SK-MEL-5 (cell line): ENCODE data around the gene PANK4. TPM values are rescaled to one million over a fixed set of nuclear protein-coding genes. Genes with fewer than 3 reads are reported as not detected.

Experiments
- DNase-seq: peaks from one replicate; pipeline ENCODE4 v3.0.0-alpha.2; 2016; ENCODE audit warnings: low read depth, low spot score
- in situ Hi-C: cut with HindIII; loops from 2 replicates; pipeline ENCODE4 v1.10.0; 2016; ENCODE audit warnings: low sequenced_read_pairs, high pct_unique_total_duplicates, low pct_unique_long_range_greater_than_20kb
- total RNA-seq: library from RNA; depleted of rRNA; stranded (reverse); fragments of >200 nt; shearing (Covaris generic); gene quantifications from 2 replicates; pipeline ENCODE4 v1.2.3, GENCODE V29; 2014

Gene PANK4
- total RNA-seq, 1 experiment from 2014 or later = 16.2 TPM

GRCh38 chr1:2479186-2479585 is 47.2 kb downstream of the PANK4 start:
- in situ Hi-C loops = no loop called here
- DNase-seq = no peak

GRCh38 chr1:2477791-2478499 is 48.5 kb downstream of the PANK4 start:
- DNase-seq = no peak
- in situ Hi-C loops = no loop called here

DNA sequence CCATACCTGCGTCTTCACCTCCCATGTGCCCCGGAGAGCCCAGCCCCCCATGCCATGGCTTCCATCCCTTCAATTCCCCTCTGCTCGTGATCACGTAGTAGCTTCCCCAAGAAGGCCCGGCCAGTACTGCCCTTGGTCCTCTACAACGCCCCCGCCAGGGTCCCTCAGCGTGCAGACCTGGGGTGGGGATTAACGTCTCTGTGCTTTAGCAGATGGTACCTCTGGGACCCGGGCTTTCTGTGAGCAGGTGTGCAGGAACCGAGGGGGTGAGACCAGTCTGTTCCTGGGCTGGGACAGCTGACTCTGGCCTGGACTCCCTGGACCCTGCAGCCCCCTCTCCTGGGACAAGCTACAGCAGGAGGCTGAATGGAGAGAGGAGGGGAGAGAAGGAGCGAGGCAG is 49.1 kb downstream of the PANK4 start:
- no peak for DNase-seq
- in situ Hi-C loops = no loop called here

DNA sequence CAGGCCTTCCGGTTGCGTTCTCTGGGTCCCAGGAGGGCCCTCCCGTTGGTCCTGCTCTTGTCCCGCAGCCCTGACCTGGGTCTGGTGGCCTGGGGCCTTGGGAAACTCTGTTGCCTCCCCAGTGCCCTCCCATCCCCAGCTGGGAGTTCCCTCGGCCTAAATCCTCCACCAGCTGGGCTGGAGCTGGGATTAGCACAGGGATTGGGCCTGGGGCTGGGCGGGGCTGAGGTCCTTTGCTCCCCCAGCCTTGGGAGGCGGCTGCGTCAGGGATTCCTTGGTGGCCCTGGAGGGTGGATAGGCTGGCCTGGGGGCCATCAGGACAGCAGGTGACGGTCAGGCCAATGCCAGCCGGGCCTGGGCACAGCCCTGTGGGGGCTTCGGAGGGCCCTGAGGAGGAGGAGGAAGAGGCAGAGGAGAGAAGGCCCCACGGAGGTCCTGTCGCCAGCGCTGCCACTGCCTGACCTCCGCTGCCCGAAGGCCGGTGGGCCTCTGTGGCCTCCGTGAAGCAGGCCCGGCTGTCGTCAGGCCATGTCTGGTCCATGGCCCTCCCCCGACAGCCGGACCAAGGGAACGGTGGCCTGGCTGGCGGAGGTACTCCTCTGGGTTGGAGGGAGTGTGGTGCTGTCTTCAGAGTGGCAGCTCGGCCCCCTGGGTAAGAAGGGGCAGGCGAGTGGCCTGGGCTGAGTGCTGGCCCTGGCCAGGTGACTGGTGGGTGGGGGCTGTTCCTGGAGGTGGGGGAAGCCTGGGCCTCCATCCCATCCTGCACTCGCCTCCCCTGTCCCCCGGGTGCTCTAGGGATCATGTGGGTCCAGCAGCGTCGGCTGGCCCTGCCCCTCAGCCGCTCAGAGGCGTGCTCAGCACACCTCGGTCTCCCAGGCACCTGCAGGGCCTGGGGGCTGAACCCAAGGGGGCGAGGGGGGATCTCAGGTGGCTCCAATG is 50.1 kb downstream of the PANK4 start, which contains the start of gene PLCH2:
Gene PLCH2, plus strand, starts transcription at position 229 of the 939 bp plus-strand sequence. Its CDS starts 300 bp downstream, at position 529.
- no peak for DNase-seq
- in situ Hi-C loops = no loop called here

DNA sequence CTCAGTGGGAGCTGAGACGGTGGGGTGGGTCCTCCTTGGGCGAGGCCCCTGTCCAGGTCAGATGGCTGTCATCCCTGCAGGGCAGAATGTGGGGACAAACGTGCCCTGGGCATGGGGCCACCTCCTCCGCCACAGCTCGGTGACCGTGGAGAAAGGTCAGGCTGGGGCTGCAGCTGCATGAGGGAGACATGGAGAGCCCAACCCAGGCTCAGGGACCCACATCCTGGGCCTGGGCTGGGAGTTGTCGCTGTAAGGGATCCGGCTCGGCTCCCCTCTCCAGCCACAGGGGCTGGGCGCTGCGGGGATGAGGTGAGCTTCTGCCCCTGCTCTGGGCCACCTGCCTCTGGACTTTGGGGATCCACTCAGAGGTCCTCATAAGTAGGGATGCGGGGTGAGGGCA is 50.8 kb downstream of the PANK4 start:
- DNase-seq = no peak
- in situ Hi-C loops = no loop called here

- in situ Hi-C loops = no loop called here
- DNase-seq = no peak
Observed at GRCh38 chr1:2474933-2475371, 51.4 kb downstream of the PANK4 start.

- DNase-seq = no peak
- in situ Hi-C loops = no loop called here
Observed at GRCh38 chr1:2474104-2474844, 52.1 kb downstream of the PANK4 start.

GRCh38 chr1:2473198-2473597 is 53.2 kb downstream of the PANK4 start:
- in situ Hi-C loops = no loop called here
- no peak for DNase-seq

GRCh38 chr1:2472561-2473177 is 53.7 kb downstream of the PANK4 start:
- in situ Hi-C loops = no loop called here
- DNase-seq = no peak

DNA sequence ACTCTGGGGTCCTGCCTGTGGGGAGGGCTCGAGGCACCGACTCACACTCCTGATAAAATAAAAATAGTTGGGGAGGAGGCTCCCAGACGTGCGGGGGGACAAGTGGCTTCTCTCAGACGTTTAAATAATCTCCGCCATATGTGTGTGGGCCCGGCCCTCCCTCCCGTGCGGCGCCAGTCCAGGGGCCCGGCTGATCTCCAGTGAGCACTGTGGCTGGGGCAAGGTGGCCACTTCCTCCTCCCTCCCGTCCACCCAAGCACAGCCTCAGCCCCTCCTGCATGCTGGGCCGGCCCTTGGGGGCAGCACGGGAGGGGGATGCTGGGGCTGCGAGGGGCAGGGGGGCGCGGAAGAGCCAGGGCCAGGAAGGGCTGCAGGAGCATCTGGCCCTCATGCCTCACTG is 54.3 kb downstream of the PANK4 start:
- no peak for DNase-seq
- in situ Hi-C loops = no loop called here

DNA sequence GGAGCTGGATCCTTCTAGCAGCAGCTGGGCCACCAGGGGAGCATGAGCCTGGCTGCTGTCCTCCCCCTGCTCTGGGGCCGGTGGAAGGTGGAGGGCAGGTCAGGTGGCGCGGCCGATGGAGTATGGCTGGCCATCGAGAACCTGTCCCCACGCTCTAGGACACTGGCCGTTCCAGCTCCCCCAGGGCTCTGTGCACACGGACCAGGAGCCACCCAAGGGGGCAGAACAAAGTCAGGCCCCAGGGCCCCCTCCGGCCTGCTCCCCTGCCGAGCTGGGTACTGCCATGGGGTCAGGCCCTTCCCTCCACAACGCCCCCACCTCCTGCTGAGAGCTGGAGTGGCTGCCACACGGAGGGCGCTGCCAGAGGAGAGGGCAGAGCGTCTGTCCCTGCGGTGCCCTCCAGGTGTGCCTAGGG is 54.8 kb downstream of the PANK4 start:
- in situ Hi-C loops = no loop called here
- no peak for DNase-seq

GRCh38 chr1:2471159-2471471 is 55.3 kb downstream of the PANK4 start:
- in situ Hi-C loops = no loop called here

DNA sequence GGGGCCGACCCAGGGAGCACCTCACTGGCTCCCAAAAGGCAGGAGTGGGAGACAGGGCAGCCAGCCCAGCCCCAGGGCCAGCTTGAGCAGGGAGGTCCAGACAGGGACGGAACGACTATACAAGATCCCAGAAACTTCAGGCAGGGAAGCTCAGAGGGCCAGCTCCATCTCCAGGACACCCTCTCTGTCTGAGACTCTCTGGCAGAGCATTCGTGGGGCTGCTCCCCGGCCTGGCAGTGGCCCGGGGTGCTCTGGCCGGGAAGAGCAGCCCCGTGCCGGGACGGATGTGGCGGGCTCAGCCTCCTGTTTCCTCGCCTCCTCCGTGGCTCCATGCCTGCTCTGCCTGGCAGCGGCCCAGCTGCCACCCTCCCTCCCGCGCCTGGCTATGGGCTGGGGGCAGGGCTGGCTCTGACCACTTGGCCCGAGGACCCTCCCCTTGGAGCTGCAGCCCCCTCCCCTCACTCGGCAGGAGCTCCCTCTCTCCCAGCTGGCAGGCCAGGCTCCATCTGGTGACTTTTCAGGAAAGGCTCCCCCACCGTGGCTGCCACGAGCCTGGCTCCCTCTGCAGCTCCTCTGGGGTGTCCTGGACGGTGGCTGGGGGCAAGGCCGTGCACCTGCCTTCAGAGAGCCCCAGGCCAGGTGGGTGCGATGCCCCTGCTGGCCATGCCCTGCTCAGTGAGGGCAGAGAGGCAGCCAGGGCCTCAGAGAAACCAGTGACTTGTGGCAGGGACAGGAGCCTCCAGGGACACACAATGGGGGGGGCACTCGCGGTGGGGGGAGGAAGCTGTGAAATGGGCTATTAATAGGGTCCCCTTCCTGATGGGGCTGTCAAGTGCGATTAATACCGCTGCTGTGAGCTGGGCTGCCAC is 55.9 kb downstream of the PANK4 start:
- DNase-seq = no peak
- in situ Hi-C loops = no loop called here

More at GRCh38 chr1:2471159-2471471, 55.3 kb downstream of the PANK4 start:
- no peak for DNase-seq

DNA sequence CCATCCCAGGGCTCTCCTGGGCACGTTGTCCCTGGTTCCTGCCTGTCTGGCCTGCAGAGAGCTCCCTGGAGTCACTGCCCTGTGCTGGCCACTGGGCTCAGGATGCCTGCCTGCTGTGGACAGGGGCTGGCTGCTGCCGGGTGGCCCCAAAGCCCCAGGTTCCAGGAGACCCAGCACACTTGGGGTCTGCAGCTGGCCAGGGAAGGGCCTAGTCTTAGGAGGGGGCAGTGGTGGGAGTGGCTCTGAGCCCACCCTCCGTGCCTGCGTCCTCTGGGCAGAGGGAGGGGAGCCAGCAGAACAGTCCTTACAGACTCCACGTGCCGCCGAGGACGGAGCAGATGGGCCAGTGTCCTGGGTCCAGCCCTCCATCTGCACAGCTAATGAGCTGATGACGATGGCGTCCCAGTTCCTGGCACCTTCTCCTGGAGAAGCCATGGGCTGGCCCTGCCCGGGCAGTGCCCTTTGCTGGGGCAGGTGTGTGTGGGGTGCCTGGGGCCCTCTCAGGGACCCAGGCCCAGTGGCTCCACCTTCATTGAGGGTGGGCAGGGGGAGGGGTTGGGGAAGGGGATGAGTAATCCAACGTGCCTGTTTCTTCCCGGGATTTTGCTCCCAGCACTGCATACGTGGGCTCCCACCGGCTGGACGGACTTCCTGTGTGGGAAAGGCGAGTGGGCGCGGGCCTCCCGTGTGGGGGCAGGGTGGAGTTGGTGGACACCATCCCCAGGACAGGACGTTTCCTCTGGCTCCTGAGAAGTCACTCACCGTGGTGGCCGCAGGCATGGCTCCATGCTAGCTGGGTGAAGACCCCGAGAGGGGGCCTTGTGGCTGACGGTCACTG is 57.1 kb downstream of the PANK4 start:
- in situ Hi-C loops = no loop called here
- DNase-seq = no peak

DNA sequence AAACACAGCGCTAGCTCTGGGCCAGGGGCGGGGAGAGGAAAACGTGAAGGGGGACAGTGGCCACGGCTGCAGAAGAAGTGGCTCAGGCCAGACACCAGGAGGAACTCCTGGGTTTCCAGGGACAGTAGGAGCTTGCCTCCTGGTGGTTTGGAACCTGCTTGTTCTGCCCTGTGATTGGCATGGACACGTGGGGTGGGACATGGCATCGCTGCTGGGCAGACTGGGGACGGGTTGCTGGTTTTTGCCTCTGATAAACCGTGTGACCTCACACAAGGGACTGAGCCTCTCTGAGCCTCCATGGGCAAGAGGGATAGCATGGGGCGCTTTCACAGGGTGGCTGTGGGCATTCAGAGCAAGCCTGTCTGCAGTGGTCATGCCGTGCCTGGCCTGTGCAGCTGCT is 57.9 kb downstream of the PANK4 start:
- DNase-seq = no peak

GRCh38 chr1:2468041-2468472 is 58.3 kb downstream of the PANK4 start:
- in situ Hi-C loops = no loop called here
- DNase-seq = no peak

More for the DNA sequence above, 57.9 kb downstream of the PANK4 start:
- in situ Hi-C loops = no loop called here
